SU-DHL-6 (cell line): Measurements from ENCODE around the gene PLA1A.
"Not testable (repeated sequence)": the region's sequence is repeated elsewhere in the genome, so short reads cannot be mapped to it uniquely, and the experiment has no call there.

ENCODE experiments used
- H2AFZ ChIP-seq: fragments of 200-600 bp; sonication (generic); 2 replicates; pipeline ENCODE4 v1.6.1; 2014; ENCODE audit warnings: low read depth, mild to moderate bottlenecking, moderate library complexity, mixed read lengths, antibody characterized with exemption, low read length; ENCODE audit not compliant: severe bottlenecking
- H3F3A ChIP-seq: fragments of 200-600 bp; shearing (Covaris generic); 2 replicates; pipeline ENCODE4 v1.6.0; 2016; ENCODE audit warnings: antibody characterized with exemption, mild to moderate bottlenecking; ENCODE audit not compliant: insufficient read depth
- H3K27ac ChIP-seq: fragments of 200-600 bp; sonication (generic); 2 replicates; pipeline ENCODE4 v1.5.1; 2016; ENCODE audit warnings: low read depth, mild to moderate bottlenecking, low read length, moderate library complexity, mixed read lengths
- H3K27me3 ChIP-seq: fragments of 200-600 bp; sonication (generic), shearing (Covaris generic); 2 replicates; pipeline ENCODE4 v1.6.0; 2014; ENCODE audit warnings: mild to moderate bottlenecking, low read length
- H3K36me3 ChIP-seq: fragments of 200-600 bp; sonication (generic); 2 replicates; pipeline ENCODE4 v1.6.1; 2014; ENCODE audit warnings: mild to moderate bottlenecking, low read length, mixed read lengths
- H3K4me2 ChIP-seq: fragments of 300-600, 200-600 bp; shearing (Covaris generic), sonication (generic); 2 replicates; pipeline ENCODE4 v1.6.0; 2014; ENCODE audit warnings: low read length, low read depth, mild to moderate bottlenecking; ENCODE audit not compliant: poor library complexity, severe bottlenecking
- H3K4me3 ChIP-seq: fragments of 200-600 bp; sonication (generic); 2 replicates; pipeline ENCODE4 v1.5.1; 2014; ENCODE audit warnings: antibody characterized with exemption, low read length, mild to moderate bottlenecking, mixed read lengths; ENCODE audit not compliant: insufficient read depth, poor library complexity, severe bottlenecking
- H3K79me2 ChIP-seq: fragments of 200-600 bp; sonication (generic); 2 replicates; pipeline ENCODE4 v1.6.1; 2014; ENCODE audit warnings: mild to moderate bottlenecking, low read length, moderate library complexity; ENCODE audit not compliant: insufficient read depth
- H3K9ac ChIP-seq: fragments of 200-600 bp; sonication (generic); 2 replicates; pipeline ENCODE4 v1.7.0; 2014; ENCODE audit warnings: mild to moderate bottlenecking, low read length
- H3K9me2 ChIP-seq: fragments of 200-600 bp; sonication (generic); replicated peaks from 2 replicates; pipeline ENCODE4 v1.6.1; 2014; ENCODE audit warnings: low read length; ENCODE audit not compliant: insufficient read depth
- H3K9me3 ChIP-seq: fragments of 200-600 bp; sonication (generic); 2 replicates; pipeline ENCODE4 v1.6.1; 2014; ENCODE audit warnings: low read length, mixed read lengths; ENCODE audit not compliant: insufficient read depth
- H4K20me1 ChIP-seq: fragments of 200-600 bp; sonication (generic); 2 replicates; pipeline ENCODE4 v1.6.1; 2014; ENCODE audit warnings: low read depth, mild to moderate bottlenecking, antibody characterized with exemption, low read length, moderate library complexity, mixed read lengths
- EZH2phosphoT487 ChIP-seq: fragments of 200-600 bp; sonication (generic), shearing (Covaris generic); conservative IDR thresholded peaks from 2 replicates; pipeline ENCODE4 v1.6.1; 2018; ENCODE audit warnings: mild to moderate bottlenecking, antibody characterized with exemption, low read length, moderate library complexity, mixed read lengths
- TF ChIP-seq, protein P1 (sequence below): fragments of 200-600 bp; sonication (generic); IDR thresholded peaks from one replicate; pipeline ENCODE4 v1.5.1; 2017; ENCODE audit warnings: antibody characterized with exemption, mild to moderate bottlenecking, low read length, moderate library complexity; ENCODE audit not compliant: insufficient read depth, poor library complexity, severe bottlenecking

Gene PLA1A

DNA sequence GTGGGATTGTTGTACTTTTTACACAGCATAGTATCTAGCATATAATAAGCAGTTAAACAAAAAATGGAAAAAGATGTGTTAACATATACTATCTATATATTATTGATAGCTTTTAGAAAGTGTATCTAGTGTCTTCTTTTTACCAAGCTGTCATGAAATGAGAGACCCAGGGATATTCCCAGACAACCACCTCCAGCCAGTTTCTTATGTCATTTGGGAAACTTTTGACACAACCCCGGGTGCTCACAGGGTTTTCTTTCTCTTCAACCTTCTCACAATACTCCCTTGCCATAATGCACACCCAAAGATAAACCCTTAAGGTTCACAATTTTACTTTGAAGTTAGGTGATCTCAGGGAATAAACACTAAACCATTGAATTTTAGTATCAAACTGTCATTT is 4.8 kb upstream of the PLA1A start:
- TF ChIP-seq EZH2phosphoT487 = no peak
- TF ChIP-seq, protein P1, sequence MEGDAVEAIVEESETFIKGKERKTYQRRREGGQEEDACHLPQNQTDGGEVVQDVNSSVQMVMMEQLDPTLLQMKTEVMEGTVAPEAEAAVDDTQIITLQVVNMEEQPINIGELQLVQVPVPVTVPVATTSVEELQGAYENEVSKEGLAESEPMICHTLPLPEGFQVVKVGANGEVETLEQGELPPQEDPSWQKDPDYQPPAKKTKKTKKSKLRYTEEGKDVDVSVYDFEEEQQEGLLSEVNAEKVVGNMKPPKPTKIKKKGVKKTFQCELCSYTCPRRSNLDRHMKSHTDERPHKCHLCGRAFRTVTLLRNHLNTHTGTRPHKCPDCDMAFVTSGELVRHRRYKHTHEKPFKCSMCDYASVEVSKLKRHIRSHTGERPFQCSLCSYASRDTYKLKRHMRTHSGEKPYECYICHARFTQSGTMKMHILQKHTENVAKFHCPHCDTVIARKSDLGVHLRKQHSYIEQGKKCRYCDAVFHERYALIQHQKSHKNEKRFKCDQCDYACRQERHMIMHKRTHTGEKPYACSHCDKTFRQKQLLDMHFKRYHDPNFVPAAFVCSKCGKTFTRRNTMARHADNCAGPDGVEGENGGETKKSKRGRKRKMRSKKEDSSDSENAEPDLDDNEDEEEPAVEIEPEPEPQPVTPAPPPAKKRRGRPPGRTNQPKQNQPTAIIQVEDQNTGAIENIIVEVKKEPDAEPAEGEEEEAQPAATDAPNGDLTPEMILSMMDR = no peak
- H3K9ac ChIP-seq = no peak overlapping the region
- no peak overlapping the region for H3K4me2 ChIP-seq
- H3K36me3 ChIP-seq = no peaks in the 10 kb centered on the region; the same call in 1 of the 2 replicates
- no peaks in the 10 kb centered on the region for H3K9me3 ChIP-seq
- no peak overlapping the region for H2AFZ ChIP-seq
- H3K4me3 ChIP-seq = no peak overlapping the region
- H3K27ac ChIP-seq = no peak overlapping the region
- no peaks in the 10 kb centered on the region for H3K27me3 ChIP-seq
- no peaks in the 10 kb centered on the region for H3K79me2 ChIP-seq
- H3F3A ChIP-seq = no peaks in the 10 kb centered on the region
- H4K20me1 ChIP-seq = no peaks in the 10 kb centered on the region
- no peaks in the 10 kb centered on the region for H3K9me2 ChIP-seq

DNA sequence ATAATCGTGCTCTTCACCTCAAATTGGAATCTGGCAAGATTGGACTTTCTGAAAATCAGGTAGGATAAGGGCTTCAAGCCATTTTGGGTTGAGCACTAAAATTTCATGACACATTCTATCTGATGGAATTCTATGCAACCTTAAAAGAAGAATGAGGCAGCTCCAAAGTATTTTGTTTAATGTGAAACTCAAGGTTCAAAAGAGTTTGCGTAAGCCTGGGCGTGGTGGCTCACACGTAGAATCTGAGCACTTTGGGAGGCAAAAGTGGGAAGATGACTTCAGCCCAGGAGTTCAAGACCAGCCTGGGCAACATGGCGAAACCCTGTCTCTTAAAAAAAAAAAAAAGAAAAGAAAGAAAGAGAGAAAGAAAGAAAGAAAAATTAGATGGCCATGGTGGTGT is 3.6 kb upstream of the PLA1A start:
- H4K20me1 ChIP-seq = no peaks in the 10 kb centered on the region
- TF ChIP-seq, protein P1 = no peak
- TF ChIP-seq EZH2phosphoT487 = no peak
- H3K36me3 ChIP-seq = no peaks in the 10 kb centered on the region
- no peaks in the 10 kb centered on the region for H3K27me3 ChIP-seq
- H3K9me3 ChIP-seq = no peaks in the 10 kb centered on the region
- H3K79me2 ChIP-seq = no peaks in the 10 kb centered on the region
- H2AFZ ChIP-seq = no peak overlapping the region
- no peaks in the 10 kb centered on the region for H3K9me2 ChIP-seq
- H3F3A ChIP-seq = no peaks in the 10 kb centered on the region
- no peak overlapping the region for H3K9ac ChIP-seq
- H3K27ac ChIP-seq = no peak overlapping the region
- no peak overlapping the region for H3K4me3 ChIP-seq
- no peak overlapping the region for H3K4me2 ChIP-seq

DNA sequence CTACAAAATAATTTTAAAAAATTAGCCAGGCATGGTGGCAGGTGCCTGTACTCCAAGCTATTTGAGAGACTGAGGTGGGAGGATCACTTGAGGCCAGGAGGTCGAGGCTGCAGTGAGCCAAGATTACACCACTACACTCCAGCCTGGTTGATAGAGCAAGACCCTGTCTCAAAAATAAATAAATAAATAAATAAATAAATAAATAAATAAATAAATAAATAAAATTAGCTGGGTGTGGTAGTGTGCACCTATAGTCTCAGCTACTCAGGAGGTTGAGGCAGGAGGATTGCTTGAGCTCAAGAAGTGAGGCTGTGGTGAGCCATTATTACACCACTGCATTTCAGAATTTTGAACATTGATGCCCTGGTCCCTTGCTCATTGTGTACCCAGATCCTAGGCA is 2.8 kb upstream of the PLA1A start:
- not testable (repeated sequence) for H3K27ac ChIP-seq, H4K20me1 ChIP-seq, H3K4me2 ChIP-seq, H3K9me3 ChIP-seq, H3K36me3 ChIP-seq, H3F3A ChIP-seq, H2AFZ ChIP-seq, H3K27me3 ChIP-seq, H3K9me2 ChIP-seq, H3K79me2 ChIP-seq, H3K4me3 ChIP-seq, H3K9ac ChIP-seq

DNA sequence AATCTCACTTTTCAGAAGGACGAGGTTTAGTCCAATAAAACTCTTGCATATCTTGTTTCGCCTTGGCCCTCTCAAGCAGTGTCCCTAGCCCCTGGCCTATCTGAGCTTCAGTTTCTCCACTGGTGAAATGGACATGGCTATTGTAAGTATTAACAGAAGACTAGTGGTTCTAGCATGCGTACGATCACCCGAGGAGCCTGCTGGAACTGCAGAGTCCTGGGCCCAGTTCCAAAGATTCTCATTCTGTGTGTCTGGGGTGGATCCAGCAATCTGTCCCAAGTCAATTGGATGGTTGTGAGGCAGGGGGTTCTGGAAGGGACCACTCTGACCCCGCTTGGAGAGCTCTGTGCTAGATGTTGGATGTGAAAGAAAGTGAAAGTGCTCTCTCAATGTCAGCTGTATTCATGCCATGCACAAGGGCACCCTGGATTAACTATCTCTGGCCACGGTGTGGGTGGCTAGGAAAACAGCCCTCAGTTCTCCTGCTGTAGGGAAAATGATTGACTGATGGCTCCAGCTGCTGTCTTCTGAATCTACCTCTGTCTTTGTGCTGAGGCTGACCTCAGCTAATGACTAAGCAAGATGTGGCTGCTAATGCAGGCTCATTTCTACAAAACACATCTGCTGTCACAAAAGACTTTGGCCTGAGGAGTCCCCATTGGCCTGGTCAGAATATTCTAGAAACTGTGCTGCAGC is 1.9 kb upstream of the PLA1A start:
- H4K20me1 ChIP-seq = no peaks in the 10 kb centered on the region
- no peak overlapping the region for H3K9ac ChIP-seq
- no peaks in the 10 kb centered on the region for H3K9me2 ChIP-seq
- no peaks in the 10 kb centered on the region for H3K79me2 ChIP-seq
- no peak overlapping the region for H3K27ac ChIP-seq
- no peak overlapping the region for H2AFZ ChIP-seq
- no peaks in the 10 kb centered on the region for H3F3A ChIP-seq
- H3K36me3 ChIP-seq = no peaks in the 10 kb centered on the region
- H3K27me3 ChIP-seq = no peaks in the 10 kb centered on the region
- H3K4me2 ChIP-seq = no peak overlapping the region
- TF ChIP-seq, protein P1 = no peak
- TF ChIP-seq EZH2phosphoT487 = no peak
- H3K4me3 ChIP-seq = no peak overlapping the region
- no peaks in the 10 kb centered on the region for H3K9me3 ChIP-seq
